HG02852 (cell line): Measurements from ENCODE around the gene GLRA3.

Source experiments
- ATAC-seq: cut with Tn5 transposase; IDR thresholded peaks from one replicate; pipeline ENCODE4 v1.9.1; 2021; ENCODE audit warnings: mild to moderate bottlenecking, moderate library complexity; ENCODE audit not compliant: unreplicated experiment

The GLRA3 gene

GRCh38 chr4:174604198-174604597 lies 224.8 kb downstream of the GLRA3 start:
- no peak for ATAC-seq

DNA sequence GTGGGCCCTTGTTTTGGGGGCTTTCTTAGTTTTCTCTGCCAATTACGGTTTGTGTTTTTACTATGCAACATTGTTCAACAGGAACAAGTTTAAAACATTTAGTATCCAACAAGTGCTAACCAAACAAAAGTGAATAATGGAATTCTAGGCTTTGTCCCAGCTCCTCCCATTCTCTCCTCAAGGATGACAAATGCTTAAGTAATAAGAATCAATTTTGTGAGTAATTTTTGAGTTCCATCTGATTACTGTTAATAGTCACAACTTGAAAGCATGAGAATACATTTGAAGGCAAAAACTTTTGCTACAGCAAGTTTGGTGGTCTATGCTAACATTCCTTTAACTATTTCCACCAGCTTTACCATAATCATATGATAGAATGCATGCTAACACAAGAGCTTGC lies 228.7 kb downstream of the GLRA3 start:
- no peak for ATAC-seq

- ATAC-seq, result no peak
Measured at GRCh38 chr4:174598800-174599199, 230.2 kb downstream of the GLRA3 start.

GRCh38 chr4:174596513-174596912 lies 232.5 kb downstream of the GLRA3 start:
- no peak for ATAC-seq

GRCh38 chr4:174595141-174595929 lies 233.7 kb downstream of the GLRA3 start:
- ATAC-seq, result no peak

DNA sequence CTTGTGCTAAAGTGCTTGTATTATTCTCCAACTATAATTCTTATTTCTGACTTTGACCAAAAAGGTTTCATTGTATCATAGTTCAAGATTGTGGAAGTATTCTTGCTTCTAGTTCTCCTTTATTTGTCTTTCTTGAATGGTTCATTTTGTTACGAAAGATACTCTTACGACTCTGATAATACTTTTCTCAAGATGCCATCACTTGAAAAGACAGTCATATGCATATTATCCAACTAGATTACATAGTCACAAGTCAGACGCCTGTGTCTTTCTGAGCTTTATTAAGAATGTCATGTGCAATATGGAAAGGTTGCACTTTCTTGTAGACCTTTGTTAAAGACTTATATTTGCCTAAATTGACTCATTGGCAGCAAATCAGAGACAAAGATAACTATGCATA lies 235.3 kb downstream of the GLRA3 start:
- no peak for ATAC-seq

- no peak for ATAC-seq
Measured at GRCh38 chr4:174592985-174593335, 236.1 kb downstream of the GLRA3 start.

- ATAC-seq, result no peak
Measured at GRCh38 chr4:174592256-174592984, 236.6 kb downstream of the GLRA3 start.

DNA sequence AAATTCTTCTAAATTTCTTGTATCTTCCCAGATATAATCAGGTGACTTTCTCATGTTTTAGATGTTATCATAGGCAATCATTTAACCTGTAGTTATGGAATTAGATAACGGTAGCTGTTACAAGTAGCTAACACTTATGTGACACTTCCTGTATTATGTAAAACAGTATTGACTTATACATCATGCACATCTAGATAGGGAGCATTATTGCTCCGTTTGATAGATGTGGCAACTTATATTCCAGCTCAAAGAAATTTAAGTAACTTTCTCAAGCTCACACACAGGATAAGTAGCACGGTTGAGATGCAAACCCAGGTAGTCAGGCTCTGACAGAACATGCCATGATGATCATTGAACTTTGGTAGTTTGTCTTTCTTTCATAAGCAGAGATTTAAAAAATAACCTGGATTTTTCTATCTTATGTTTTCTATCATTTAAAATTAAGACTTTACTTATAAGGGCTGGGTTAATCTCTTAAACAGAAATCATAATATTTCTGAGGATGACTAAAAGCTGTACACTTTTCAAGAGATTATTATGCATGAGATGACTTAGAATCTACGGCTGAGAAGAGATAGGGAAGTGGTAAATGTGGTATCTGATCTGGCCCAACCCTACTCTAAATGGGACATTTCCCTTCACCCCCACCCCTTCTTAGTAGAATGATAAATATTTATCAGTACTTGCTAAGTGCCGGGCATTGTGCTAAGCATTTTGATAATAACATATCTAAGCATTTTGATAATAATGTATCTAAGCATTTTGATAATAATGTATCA lies 237.6 kb downstream of the GLRA3 start:
- ATAC-seq, result peak; percentile 97

- ATAC-seq, result no peak
Measured at GRCh38 chr4:174590336-174590735, 238.7 kb downstream of the GLRA3 start.
